Epithelial cell of esophagus (primary cell): ENCODE measurements around the gene GNAT2.

ENCODE experiments used
- DNase-seq: peaks from one replicate; pipeline ENCODE4 v3.0.0; 2010; ENCODE audit warnings: low read depth
- H3K4me3 ChIP-seq: 2 replicates; pipeline ENCODE4 v1.5.1; 2011; ENCODE audit warnings: mild to moderate bottlenecking, low read length, control low read depth
- TF ChIP-seq, protein P1 (sequence below): IDR thresholded peaks from 2 replicates; pipeline ENCODE4 v1.5.1; 2011; ENCODE audit warnings: low read depth, mild to moderate bottlenecking, low read length, control low read depth, inconsistent platforms; ENCODE audit not compliant: insufficient read depth; ENCODE audit errors: missing control alignments

The GNAT2 gene

DNA sequence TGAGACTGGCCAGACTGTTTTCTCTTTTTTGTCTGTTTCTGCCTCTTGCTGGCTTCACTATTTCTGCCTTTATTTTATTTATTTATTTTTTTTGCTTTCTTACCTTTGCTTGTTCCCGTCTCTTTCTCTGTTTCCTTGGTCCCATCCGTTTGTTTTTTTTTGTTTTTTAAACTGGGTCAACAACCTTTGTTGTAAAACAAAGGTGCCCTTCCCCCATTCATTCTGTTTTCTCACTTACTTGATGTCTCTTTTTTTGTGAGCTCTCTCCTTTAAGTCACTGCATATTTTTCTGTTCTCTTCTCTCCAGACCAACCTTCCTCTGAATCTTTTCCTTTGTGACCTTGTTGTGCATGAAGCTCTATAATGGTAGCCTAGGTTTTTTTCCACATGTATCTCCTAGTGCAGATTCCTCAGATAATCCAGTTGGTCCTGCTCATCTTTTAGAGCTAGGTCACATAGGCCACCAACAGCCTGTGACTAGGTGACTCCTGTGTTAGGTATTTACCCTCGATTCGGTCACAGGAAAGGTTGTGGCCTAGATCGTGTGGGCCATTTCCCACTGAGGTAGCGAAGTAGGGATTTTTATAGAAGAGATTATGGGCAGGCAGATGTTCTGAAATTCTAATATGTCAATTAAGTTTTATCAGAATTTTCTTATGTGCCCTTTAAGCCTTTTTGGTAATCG is 55.1 kb downstream of the GNAT2 start:
- TF ChIP-seq, protein P1, sequence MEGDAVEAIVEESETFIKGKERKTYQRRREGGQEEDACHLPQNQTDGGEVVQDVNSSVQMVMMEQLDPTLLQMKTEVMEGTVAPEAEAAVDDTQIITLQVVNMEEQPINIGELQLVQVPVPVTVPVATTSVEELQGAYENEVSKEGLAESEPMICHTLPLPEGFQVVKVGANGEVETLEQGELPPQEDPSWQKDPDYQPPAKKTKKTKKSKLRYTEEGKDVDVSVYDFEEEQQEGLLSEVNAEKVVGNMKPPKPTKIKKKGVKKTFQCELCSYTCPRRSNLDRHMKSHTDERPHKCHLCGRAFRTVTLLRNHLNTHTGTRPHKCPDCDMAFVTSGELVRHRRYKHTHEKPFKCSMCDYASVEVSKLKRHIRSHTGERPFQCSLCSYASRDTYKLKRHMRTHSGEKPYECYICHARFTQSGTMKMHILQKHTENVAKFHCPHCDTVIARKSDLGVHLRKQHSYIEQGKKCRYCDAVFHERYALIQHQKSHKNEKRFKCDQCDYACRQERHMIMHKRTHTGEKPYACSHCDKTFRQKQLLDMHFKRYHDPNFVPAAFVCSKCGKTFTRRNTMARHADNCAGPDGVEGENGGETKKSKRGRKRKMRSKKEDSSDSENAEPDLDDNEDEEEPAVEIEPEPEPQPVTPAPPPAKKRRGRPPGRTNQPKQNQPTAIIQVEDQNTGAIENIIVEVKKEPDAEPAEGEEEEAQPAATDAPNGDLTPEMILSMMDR: no peak
- no peak for DNase-seq
- H3K4me3 ChIP-seq: no peak overlapping the region

DNA sequence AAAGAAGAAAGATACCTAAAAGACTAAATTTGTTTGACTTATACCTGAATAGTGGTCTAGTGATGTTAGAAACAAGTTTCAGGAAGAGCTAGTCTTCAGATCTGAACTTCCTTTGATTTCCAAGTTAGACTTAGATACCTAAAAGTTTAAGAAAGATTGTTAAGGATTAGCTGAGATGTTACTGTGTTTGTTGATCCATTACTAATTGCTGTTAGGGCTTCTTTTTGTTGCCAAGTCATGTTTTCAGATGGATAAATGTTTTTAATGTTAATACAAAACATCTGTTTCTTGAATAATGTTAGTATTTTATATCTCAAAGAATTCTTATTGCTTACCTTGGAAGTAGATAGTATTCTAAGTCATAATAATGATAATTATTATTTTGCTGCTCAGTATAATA is 59.4 kb downstream of the GNAT2 start:
- no peak overlapping the region for H3K4me3 ChIP-seq
- DNase-seq: no peak
- TF ChIP-seq, protein P1: no peak

DNA sequence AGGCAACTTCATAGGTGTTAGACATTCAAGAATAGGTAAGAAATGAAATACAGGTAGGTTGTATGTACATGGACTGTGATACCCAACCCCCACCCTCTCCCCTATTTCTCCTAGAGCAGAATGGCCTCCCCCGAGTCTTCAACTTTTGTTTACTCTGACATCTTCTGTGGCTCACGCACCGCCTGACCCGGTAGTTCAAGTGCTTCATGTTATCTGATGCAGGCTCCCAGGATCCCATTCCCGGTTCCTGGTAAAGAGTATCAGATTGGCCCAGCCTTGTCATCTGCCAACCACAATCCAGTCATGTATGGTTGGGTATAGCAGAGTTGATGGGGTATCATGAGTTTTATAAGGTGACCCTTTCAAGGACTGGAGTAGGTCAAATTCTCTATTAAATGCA is 61.9 kb downstream of the GNAT2 start:
- TF ChIP-seq, protein P1: no peak
- DNase-seq: no peak
- H3K4me3 ChIP-seq: no peak overlapping the region

DNA sequence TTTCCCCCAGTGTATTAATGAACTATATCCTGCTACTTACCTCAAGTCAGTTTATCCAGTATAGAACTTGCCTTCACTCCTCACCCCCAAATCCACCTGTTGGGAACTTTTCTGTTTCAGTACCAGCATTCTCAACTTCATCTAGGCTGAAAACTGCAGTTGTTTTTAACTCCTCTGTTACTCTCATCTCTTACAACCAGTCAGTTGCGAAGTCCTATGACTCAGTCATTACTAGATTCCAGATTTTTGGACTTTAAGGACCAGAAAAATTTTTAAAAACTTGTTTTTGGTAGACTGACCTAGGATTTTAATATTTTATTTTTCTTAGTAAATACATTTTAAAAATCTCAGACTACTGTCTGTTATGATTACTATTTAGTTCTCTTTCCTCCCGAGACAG is 62.9 kb downstream of the GNAT2 start:
- H3K4me3 ChIP-seq: no peak overlapping the region
- TF ChIP-seq, protein P1: no peak
- DNase-seq: no peak
